CD4-positive, alpha-beta T cell treated with Interleukin-1 beta for 1 hour (primary cell): ENCODE measurements around the gene LUC7L3.
"Not testable (repeated sequence)": the region's sequence is repeated elsewhere in the genome, so short reads cannot be mapped to it uniquely, and the experiment has no call there.

Experiments
- DNase-seq, 2 donors: peaks; one replicate each; pipeline ENCODE4 v3.0.0-alpha.2; 2020 to 2022

Gene LUC7L3

DNA sequence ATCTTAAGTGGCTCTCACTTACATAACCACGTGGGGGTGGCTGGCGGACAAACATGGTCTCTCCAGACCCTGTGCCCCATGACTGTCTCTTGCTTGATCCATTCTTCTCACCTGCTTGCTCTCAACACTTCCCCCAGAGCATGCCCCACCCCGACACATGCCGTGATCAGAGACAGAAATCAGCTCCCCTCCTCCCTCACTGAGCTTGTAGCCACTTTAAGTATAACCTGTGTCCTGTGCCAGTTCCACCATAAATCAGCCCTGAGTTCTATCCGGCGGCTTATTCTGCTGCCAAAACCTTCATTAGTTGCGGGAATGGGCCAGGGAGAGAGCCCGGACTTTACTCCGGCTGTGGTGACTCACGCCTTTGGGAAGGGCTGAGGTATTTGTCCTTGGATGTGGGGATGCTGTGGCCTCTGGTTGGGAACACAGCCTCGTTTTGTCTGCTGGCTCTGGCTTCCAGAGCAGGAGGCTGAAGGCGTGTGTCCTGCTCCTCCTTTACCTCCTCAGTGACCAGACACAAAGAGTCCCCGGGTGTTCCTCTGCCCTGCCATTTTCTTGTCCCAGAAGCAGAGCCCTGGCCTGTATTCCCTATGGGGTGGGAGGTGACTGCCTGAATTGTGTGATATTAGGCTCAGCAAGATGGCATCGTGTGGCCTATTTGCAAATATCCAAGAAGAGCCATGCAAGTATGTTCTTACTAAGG lies 32.8 kb upstream of the LUC7L3 start:
- DNase-seq = no peak

- DNase-seq = no peak
Observed at GRCh38 chr17:50687200-50688066, 32.0 kb upstream of the LUC7L3 start.

- DNase-seq = no peak
Observed at GRCh38 chr17:50688245-50688644, 31.2 kb upstream of the LUC7L3 start.

DNA sequence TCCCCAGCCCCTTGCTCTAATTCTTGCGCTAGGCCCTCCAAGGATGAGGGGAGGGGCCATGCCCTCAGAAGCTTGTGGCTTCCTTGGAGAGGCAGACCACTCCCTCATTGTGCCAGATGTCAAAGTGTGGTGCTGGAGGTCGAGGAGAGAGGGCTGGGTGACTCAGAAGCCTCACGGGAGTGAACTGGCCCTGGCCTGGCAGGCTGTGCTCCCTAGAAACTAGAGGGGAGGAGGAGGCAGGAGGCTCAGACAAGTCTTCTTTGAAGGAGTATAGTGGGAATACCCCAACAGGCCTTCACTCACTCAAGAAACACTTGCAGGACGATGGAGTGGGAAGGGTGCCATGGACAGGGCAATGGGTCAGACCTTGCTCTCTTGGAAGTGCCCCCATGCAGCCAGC lies 30.2 kb upstream of the LUC7L3 start:
- DNase-seq = no peak

- DNase-seq = no peak
Observed at GRCh38 chr17:50689956-50690886, 29.2 kb upstream of the LUC7L3 start.

DNA sequence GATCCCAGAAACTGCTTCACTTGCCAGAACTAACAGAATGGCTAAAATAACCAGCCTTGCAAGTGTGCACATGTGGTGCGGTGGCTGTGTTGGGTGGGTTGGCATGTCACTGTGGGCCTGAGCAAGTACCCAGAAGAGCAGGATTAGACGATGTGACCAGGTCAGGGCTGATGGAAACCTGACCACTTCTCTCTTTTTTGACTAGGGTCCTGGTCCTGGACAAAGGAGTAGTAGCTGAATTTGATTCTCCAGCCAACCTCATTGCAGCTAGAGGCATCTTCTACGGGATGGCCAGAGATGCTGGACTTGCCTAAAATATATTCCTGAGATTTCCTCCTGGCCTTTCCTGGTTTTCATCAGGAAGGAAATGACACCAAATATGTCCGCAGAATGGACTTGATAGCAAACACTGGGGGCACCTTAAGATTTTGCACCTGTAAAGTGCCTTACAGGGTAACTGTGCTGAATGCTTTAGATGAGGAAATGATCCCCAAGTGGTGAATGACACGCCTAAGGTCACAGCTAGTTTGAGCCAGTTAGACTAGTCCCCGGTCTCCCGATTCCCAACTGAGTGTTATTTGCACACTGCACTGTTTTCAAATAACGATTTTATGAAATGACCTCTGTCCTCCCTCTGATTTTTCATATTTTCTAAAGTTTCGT lies 28.4 kb upstream of the LUC7L3 start:
- DNase-seq = no peak

DNA sequence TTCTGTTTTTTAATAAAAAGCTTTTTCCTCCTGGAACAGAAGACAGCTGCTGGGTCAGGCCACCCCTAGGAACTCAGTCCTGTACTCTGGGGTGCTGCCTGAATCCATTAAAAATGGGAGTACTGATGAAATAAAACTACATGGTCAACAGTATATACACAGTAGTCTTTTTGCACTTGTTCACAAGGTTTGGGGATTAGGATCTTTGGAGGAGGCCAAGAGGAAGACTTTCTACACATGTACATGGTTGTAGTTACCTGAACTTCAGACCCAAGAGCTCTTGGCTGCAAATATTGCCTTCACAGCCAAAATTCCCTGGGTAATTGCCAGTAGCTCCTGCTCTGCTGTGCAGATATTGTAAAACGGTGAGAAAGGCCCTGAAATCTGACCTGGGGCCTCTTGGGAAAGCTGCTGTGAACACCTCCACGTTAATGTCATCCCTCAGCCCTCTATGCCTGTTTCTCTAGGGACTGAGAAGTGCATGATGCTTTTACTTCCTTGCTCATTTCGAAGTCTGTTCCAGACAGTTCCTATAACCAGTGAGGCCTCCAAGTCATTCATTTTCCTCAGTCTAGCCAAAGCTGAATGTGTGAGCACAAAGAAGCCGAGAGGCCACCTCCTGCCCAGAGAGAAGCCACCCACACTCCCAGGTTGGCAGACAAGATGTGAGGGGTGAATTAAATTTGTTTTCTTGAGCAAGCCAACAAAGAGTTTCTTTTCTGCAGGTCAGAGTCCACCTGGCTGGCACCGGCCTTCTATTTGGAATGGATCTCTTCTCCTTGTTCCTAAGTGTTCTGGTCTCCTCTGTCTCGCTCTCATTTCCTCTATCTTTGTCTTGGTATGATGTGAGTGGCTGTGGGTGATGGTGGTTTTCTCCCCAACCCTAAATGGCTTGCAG lies 27.6 kb upstream of the LUC7L3 start:
- DNase-seq = no peak

- no peak for DNase-seq
Observed at GRCh38 chr17:50692448-50693035, 26.9 kb upstream of the LUC7L3 start.

DNA sequence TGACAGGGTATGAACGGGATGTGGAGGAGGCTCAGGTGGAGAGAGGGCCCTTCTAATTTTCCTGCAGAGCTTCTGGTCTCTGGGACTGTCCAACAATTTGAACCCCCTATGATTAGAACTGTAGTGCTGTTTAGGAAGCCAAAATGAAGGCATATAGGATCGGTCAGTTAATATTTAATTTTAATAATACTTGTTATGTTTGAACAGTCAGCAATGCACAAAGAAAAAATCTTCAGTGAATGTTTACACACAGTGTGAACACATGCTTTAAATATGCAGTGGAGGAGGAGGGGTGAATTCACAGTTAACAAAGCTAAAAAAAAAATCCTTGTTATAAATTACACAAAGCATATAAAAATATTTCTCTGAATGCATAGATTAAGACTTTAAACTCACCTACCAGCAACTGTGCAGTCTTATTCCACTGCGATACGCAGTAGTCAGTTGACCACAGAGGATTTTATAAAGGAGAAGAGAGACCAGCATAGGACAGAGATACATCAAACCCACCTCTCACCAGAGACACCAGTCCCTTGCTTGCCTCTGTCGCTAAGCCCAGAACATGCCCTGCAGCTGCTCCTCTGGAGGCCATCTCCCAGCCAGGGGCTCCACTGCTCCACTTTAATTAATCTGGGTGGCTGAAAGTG lies 26.2 kb upstream of the LUC7L3 start:
- no peak for DNase-seq

- DNase-seq = no peak
Observed at GRCh38 chr17:50696365-50696879, 23.0 kb upstream of the LUC7L3 start.

GRCh38 chr17:50697062-50697461 lies 22.3 kb upstream of the LUC7L3 start:
- no peak for DNase-seq

DNA sequence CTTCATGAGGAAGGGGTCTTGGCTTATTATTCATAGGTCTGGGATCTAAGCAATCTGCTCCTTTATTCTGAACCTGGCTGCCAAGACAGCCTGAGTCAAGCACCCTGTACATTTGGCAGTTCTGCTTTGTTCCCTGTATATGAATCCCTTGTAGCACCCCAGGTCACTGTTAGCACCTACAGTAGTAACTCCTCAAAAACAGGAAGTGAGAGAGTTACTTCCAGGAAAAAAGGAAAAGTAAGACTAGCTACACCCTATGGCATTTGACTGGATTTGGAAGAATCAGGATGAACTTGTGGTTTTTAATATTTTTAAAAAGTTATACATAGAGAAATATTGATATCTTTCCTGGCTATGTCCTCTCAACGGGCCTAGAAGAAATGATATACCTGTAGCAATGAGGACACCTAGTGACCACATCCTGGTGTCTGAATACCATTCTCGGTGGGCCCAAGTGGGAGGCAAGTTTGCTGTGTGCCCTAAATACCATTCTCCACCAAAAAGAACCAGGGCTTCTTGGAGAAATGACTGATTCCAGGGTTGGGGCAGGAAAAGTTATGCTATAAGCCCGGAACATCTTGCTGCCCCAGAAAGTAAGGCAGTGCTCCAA lies 21.6 kb upstream of the LUC7L3 start:
- DNase-seq = no peak

- DNase-seq = no peak
Observed at GRCh38 chr17:50699410-50699809, 20.0 kb upstream of the LUC7L3 start.

DNA sequence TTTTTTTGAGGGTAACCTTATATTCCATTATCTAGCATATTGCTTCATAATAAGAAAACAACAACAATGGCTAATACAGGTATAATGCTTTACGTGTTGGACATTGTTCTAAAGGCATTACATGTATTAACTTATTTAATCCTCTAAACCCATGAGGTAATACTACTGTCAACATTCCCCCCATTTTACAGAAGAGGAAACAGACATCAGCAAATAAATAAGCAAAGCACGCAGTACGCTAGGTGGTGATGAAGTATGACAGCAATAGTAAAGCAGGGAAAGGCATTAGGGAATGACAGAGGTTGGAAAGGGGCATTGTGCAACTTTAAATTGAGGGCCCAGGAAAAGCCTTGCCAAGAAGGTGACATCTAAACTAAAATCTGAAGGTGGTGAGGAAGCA lies 16.2 kb upstream of the LUC7L3 start:
- no peak for DNase-seq

DNA sequence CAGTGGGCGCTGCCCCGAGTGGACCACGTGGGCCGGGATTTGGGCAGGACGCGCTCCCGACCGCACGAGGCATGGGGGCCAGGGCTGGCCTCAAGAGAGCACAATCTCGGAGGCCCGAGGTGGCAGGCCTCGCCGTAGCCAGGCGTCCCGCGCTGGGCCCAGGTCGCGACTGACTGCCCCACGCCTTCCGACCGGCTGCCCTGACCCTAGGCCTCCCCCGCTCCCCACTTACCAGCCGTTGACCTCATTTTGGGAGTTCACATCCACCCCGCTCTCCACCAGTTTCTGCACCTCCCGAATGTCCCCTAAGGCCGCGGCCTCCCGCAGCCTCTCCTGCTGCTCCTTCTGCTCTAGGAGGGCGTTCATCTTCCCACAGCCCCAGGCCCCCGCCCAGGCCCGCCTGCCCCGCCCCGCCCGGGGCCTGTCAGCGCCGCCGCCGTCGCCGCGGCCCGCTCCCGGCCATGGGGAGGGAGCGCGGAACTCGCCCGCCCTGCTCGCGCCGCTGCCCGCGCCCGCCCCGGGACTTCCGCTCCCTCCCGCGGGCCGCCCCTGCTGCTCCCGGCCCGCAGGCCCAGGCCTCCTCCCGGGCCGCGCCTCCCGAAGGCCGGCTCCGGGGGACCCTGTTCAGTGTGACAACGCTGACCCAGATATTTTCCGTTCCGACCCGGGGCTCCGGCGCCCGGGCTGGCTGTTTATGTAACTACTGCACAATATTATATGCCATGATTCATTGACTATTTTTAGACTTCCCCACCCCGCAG lies 11.9 kb upstream of the LUC7L3 start, which contains the start of gene ANKRD40:
ANKRD40 (minus strand) TSS at position 626 of the 761 bp plus-strand sequence; CDS start at position 366, 260 bp downstream.
- DNase-seq = peak; percentile 88 to 94

DNA sequence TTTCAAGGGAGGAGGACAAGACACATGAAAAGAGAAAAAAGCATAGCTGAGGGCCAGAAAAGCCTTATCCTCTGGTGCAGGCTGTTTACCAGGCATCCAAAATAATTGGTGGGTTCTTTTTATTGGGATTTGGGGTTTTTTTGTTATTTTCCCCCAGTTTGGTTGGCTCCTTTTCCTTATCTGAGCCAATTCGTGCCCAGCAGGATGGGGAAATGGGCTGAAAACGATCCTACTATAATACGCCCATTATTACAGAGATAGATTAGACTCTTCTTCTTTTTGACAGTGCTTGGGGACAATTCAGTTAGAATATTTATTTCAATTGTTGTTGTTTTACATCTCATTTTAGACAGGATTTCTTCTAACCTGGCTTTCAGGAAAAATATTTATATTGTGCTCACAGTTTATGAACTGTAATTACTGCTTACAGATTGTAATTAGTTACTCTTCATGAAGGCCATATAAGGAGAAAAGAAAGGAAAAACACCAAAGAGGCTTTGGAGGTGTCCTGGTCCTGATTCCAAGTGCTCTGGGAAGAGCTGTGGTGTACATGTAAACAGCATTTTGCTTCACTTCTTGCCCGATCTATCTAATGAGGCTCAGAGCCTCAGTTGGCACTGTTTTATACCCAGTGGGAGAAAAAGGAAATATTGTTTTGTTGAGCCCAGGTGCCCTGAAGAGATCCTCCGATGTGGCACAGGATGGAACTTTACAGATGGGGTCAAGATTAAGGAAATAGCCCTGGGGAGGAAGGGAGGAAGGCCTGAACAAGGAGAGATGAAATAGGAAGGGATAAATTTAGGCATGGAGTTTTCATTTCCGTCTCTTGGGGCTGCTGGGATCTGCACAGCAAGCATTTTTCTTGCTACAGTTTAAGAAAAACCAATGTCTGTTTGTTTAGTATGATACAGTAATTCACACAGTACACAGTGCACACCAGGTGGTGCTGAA lies 11.1 kb upstream of the LUC7L3 start:
- no peak for DNase-seq

DNA sequence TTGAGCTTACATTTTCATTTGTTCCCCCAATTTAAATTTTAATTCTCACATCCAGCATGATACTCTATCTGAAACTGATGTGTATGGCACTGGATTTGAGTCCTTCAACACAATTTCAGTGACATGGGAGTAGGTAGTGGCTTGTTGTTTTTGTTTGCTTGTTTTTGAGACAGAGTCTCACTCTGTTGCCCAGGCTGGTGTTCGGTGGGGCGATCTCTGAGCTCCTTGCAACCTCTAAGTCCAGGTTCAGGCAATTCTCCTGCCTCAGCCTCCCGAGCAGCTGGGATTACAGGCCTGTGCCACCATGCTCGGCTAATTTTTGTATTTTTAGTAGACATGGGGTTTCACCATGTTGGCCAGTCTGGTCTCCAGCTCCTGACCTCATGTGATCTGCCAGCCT lies 10.3 kb upstream of the LUC7L3 start:
- DNase-seq = not testable (repeated sequence)

DNA sequence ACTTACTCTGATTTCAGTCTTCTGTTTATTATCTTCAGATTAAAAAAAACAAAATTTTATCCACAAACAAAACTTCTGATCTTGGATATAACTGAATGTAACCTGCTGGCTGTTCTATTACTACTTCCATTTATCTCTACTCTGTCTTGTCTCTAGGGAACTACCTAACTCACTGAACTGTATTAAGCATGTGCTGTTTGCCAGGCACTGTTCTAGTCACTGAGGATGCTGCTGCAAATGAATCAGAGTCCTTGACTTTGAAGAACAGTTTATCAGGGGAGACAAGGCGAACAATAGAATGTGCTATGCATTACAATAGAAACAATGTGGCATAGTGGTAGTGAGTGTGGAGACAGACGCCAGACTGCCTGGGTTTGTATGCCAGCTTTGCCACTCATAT lies 9.4 kb upstream of the LUC7L3 start:
- no peak for DNase-seq
